Posterior cingulate gyrus (tissue), 11 donors: ENCODE measurements around the gene RPS24.
"Not testable (repeated sequence)": the region's sequence is repeated elsewhere in the genome, so short reads cannot be mapped to it uniquely, and the experiment has no call there.

Experiments
- DNase-seq, 10 donors: peaks; one replicate each; pipeline versions ENCODE4 v3.0.0 to v3.0.0-alpha.2; 2020 to 2021; ENCODE audit warnings: mixed read lengths in 3 of 10
- intact Hi-C: fragments of 100-400 bp; cut with DNase I; formaldehyde crosslinking; loops from one replicate; pipeline ENCODE4 v1.15.1; 2023

Gene RPS24

DNA sequence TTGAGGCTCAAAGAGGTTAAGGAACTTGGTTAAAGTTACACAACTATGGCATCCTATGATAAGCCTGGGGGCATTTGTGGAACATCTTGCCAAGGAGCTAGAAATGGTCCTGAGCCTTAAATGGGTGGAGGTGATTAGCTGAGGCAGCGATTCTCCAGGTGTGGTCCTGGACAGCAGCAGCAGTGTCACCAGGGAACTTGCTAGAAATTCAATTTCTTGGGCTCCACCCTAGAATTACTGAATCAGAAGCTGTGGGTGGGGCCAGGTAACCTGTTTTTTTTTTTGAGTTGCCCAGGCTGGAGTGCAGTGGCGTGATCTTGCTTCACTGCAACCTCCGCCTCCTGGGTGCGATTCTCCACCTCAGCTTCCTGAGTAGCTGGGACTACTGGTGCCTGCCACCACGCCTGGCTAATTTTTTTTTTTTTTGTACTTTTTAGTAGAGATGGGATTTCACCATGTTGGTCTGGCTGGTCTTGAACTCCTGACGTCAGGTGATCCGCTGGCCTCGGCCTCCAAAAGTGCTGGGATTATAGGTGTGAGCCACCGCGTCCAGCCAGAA, 13.1 kb downstream of the RPS24 start:
- DNase-seq: peak in 1 of 10 donors; percentile 57
- intact Hi-C loops: loop anchor here (1.0 to 5.0 kb wide), 2 partner anchors 256 to 1149 kb away; no protein-coding TSS in a partner anchor

DNA sequence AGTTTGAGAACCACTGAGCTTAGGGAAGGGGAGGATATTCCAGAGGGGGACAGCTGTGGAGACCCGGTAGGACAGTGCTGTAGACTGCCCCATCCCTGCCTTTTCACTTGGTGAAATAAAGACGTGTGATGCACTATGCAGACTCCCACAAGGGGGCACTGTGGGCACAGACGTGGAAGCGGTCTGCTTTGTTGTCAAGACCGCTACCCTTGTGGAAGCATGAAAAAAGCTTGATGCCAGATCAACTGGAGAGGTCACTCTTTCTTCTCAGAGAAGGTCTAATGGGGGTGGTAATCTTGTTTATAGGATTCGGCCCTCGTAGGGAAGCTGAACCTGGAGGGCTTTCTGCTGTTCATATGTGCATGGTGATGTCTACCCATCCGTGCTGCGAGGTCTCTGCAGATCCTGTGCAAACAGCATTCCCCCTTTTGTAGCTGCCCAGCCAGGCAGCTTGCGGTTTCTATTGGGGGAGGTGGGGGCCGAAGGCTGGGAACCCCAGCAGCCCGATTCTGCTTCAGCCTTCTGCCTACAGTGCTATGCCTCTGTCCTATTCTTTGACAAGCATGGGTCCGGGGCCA, 13.7 kb downstream of the RPS24 start:
- DNase-seq: peak; percentile 81 to 98 (median 96)
- intact Hi-C loops: loop anchor here (1.0 to 5.0 kb wide), 2 partner anchors 255 to 1148 kb away; no protein-coding TSS in a partner anchor

GRCh38 chr10:78049851-78050250, 16.2 kb downstream of the RPS24 start:
- intact Hi-C loops: loop anchor here (5.0 to 10.0 kb wide), 3 partner anchors 145 to 605 kb away; no protein-coding TSS in a partner anchor
- peak in 1 of 10 donors; percentile 73 for DNase-seq

DNA sequence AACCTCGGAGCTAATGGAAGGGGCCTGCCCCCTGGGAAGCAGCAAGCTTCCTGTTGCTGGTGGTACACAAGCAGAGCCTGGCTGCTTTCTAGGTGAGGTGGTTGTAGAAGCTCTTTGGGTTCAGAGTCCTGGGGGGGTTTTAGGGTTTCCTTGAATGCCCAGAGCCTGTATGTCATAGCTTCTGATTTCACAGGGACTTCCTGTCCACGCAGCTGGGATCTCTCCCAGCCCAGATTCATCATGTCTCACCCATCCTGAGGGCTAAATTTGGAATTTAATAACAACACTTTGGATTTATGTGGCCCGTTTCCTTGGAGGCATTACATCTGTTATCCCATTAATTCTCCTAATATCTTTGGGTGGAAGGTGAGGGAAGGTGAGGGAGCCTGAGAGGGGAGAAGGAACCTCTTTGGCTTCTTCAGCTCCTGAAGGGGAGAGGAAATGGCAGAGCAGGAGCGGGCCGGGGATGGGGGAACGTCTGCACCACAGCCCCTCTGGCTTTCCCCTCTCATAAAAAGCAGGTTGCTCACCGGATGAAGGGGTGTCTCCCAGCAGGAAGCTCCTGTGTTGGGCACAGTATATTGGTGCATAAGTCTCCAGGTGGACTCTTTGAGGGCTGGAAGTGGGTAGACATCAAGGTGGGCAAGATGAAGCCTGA, 19.7 kb downstream of the RPS24 start:
- intact Hi-C loops: loop anchor here (10.0 kb wide), 2 partner anchors 141 to 601 kb away; no protein-coding TSS in a partner anchor

DNA sequence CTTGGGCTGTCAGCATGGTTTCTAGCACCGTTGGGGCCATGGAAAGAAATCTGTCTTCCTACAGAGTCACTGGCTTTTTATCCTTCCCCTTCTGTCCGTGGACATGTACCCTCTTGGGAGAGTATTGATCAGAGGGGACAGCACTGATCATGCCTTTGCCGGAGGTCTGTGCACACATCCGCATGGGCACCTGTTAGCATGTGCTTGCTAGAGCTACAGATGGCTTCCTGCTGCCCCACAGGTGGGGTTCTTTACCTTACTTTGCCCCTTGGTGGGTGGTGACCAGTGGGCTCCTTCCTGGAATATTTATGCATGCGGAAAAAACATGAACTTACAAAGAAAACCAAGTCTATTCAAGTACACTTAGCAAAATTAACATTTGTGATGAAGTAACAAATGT, 24.9 kb downstream of the RPS24 start:
- intact Hi-C loops: loop anchor here (10.0 kb wide), 2 partner anchors 136 to 596 kb away; no protein-coding TSS in a partner anchor
- DNase-seq: peak in 1 of 10 donors; percentile 26

More for the DNA sequence above, 19.7 kb downstream of the RPS24 start:
- peak in 1 of 10 donors; percentile 39 for DNase-seq

- peak in 1 of 10 donors; percentile 33 for DNase-seq
- intact Hi-C loops: loop anchor here (10.0 kb wide), 2 partner anchors 135 to 595 kb away; no protein-coding TSS in a partner anchor
Measured at GRCh38 chr10:78059906-78060702, 26.4 kb downstream of the RPS24 start.

DNA sequence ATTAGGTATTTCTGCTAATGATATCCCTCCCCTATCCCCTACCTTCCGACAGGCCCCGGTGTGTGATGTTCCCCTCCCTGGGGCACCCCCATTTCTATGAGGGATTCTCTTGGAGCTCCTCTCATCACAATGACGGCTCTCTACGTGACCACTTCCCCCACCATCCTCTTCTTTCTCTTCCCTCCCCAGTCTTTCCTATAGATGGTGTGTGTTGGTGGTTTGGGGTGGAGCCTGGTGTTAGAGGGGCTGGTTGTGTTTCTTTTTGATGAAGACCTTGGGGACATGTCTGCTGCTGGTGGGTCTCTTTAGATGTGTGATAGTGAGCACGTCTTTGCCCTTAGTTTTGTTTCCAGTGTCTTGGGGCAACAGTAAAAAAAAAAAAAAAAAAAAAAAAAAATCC, 28.6 kb downstream of the RPS24 start:
- DNase-seq: peak in 2 of 10 donors; percentile 5 to 32
- intact Hi-C loops: no loop called here

DNA sequence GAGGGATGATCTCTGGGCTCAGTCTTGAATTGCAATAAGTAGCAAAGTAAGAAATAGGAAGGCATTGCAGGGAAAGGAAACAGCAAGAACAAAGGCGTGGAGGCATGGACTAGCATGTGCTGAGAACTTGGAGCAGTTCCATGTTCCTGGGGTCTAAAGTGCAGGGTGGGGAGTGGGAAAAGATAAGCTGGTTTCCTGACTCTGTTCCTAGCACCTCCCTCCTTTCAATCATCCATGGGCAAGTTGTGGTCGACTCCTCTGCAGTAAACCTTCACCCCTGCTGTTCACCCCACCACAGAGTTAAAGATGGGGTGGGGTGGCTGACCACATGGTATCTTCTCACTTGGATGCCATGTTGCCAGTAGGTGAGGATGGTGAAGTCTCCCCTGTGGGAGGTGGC, 29.6 kb downstream of the RPS24 start:
- intact Hi-C loops: no loop called here
- peak in 1 of 10 donors; percentile 27 for DNase-seq

GRCh38 chr10:78064919-78065318, 31.3 kb downstream of the RPS24 start:
- intact Hi-C loops, DNase-seq: not testable (repeated sequence)

DNA sequence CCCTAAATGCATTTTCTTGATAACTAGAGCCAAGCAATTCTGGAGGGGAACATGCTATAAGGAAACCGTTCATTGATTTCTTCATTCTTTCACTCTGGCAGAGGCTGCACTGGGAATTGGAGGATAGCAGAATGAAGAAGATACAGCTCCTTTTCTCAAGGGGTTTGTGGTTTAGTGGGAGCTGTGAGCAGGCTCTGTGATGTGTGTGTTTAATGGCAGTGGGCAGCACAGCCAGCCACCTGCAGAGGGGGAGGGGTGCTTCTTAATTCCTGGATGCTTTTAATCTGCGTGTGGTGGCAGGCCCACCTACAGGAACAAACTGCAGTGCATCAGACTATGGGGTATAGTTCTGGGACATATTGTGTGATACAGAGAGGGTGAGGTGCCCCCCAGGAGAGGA, 31.9 kb downstream of the RPS24 start:
- peak in 2 of 10 donors; percentile 4 to 8 for DNase-seq
- intact Hi-C loops: no loop called here

DNA sequence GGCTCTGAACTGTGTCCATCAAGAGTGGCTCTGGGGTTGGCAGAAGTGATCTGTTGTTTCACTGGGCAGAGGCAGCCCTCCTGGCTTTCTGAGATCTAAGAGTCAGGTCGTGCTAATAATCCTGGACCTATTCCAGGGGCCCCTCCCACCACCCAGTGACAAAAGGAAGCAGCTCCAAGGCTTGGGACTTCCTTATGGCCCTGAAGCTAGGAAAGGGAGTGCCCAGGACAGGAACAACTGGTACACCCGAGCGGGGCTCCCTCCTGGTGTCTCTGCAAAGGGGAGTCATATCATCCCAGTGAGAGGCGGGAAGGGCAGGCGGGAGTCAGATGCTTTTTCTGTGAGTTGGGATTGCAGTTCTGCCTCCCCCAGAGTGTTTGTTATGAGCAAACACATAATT, 32.3 kb downstream of the RPS24 start:
- peak in 2 of 10 donors; percentile 30 to 60 for DNase-seq
- intact Hi-C loops: no loop called here

GRCh38 chr10:78066728-78067430, 33.2 kb downstream of the RPS24 start:
- intact Hi-C loops: no loop called here
- DNase-seq: peak in 2 of 10 donors; percentile 48 to 57

DNA sequence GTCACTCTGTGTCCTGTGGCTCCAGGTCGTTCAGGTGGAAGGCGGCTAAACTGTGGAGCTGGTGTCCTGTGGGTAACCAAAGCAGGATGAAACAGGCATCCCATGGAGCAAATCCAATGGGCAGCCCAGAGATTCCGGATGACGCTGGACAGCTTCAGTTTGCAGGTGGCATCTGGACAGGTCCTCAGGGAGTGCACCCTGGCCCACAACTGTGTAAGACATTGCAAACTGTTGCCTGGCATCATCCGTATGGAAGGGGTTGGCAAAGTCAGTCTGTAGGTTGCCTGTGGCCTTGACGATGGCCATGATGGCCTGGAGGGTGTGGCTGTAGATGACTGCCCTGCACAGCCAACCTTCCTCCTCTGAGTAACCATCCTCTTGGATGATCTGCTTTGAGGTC, 35.5 kb downstream of the RPS24 start:
- DNase-seq: peak in 3 of 10 donors; percentile 23 to 67 (median 54)
- intact Hi-C loops: no loop called here

- DNase-seq: peak in 1 of 10 donors; percentile 26
- intact Hi-C loops: not testable (repeated sequence)
Measured at GRCh38 chr10:78070064-78070463, 36.4 kb downstream of the RPS24 start.

DNA sequence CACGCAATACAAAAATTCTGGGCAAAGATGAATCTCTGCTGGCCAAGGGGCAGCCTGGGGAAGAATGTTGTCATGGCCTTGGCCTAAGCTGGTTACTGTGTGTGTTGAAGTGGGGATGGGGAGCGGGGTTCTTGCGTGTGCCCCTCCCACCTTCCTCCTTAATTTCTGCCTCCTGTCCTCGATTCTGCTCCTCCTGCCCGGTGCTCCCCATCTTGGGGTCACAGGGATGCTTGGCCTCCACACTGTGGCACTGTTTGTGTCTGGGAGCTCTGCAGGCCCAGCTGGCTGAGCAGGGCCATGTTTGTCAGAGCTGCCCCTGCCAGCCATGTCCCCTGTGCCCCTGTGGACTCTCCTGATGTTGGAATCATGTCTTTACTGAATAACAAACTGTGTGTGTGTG, 37.1 kb downstream of the RPS24 start:
- intact Hi-C loops: no loop called here
- peak in 1 of 10 donors; percentile 63 for DNase-seq

GRCh38 chr10:78071140-78071856, 37.6 kb downstream of the RPS24 start:
- peak in 2 of 10 donors; percentile 44 to 60 for DNase-seq
- intact Hi-C loops: no loop called here

- intact Hi-C loops: no loop called here
Measured at GRCh38 chr10:78071857-78072179, 38.2 kb downstream of the RPS24 start.

DNA sequence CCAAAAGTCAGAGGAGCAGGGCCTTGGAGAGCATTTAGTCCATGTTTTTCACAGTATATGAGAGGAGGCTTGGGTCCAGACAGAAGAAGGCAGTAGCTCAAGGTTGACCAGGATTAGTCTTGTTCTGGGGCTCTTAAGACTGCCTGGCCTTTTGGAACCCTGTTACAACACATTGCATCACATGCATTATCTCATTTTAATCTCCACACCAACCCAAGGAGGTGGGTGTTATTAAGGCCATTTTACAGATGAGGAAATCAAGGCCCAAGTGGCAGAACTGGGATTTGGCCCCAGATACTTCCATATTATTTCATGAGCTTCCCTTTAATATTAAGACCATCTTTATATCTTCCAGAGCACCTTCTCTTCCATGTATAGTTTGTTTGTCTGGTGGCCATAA, 38.8 kb downstream of the RPS24 start:
- intact Hi-C loops: no loop called here
- DNase-seq: no peak

More at GRCh38 chr10:78071857-78072179, 38.2 kb downstream of the RPS24 start:
- peak in 1 of 10 donors; percentile 53 for DNase-seq

DNA sequence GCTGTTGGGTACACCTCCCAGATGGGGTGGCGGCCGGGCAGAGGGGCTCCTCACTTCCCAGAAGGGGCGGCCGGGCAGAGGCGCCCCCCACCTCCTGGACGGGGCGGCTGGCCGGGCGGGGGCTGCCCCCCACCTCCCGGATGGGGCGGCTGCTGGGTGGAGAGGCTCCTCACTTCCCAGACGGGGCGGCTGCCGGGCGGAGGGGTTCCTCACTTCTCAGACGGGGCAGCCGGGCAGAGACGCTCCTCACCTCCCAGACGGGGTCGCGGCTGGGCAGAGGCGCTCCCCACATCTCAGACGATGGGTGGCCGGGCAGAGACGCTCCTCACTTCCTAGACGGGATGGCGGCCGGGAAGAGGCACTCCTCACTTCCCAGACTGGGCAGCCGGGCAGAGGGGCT, 42.1 kb downstream of the RPS24 start:
- intact Hi-C loops: not testable (repeated sequence)
- peak in 1 of 10 donors; percentile 26 for DNase-seq
